D721Med (cell line): ENCODE data around the gene RAB14.

Source experiments
- DNase-seq: peaks from one replicate; pipeline ENCODE4 v3.0.0; 2011; ENCODE audit warnings: low spot score; ENCODE audit not compliant: insufficient read length
- FAIRE-seq: peaks from 2 replicates; lab custom pipeline; 2011; peaks lifted over from hg19 to GRCh38; lab: Jason Lieb, UNC
- TF ChIP-seq, protein P1 (sequence below): IDR thresholded peaks from 2 replicates; pipeline ENCODE4 v1.5.1; 2012; ENCODE audit warnings: mild to moderate bottlenecking, control low read depth; ENCODE audit not compliant: insufficient read depth; ENCODE audit errors: missing control alignments

RAB14 gene

DNA sequence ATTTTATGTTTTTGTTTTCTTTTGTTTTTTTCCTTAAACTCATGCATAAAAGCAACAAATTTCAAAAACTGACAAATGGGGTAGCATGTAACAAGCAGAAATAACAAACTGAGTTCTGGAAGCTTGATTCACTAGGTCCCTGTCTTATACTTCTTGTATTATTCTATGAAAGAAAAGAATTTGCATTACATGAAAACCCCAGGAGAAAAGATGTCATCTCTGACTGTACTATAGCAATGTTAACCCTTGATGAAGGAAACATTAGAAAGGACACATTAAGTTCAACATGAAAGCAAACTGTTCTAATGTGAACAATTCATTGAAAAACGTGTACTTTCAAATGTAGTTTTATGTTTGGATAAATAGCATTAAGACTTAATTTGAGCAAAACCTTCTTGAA is 9.2 kb downstream of the RAB14 start:
- TF ChIP-seq, protein P1, sequence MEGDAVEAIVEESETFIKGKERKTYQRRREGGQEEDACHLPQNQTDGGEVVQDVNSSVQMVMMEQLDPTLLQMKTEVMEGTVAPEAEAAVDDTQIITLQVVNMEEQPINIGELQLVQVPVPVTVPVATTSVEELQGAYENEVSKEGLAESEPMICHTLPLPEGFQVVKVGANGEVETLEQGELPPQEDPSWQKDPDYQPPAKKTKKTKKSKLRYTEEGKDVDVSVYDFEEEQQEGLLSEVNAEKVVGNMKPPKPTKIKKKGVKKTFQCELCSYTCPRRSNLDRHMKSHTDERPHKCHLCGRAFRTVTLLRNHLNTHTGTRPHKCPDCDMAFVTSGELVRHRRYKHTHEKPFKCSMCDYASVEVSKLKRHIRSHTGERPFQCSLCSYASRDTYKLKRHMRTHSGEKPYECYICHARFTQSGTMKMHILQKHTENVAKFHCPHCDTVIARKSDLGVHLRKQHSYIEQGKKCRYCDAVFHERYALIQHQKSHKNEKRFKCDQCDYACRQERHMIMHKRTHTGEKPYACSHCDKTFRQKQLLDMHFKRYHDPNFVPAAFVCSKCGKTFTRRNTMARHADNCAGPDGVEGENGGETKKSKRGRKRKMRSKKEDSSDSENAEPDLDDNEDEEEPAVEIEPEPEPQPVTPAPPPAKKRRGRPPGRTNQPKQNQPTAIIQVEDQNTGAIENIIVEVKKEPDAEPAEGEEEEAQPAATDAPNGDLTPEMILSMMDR: no peak
- FAIRE-seq: no peak

DNA sequence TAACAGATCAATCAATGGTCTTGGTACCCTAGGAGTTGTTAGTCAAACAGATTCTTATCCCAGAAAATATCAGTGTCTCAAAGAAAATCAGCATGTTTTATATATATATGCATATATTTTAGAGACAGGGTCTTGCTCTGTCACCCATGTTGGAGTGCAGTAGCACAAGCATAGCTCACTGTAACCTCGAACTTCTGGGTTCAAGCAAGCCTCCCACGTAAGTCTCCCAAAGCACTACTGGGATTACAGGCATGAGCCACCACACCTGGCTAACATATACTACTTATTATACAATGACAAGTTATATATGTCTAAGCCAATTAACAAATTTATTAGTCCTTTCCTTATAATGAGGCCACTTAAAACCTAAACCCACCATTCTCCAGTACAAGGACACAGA is 10.4 kb downstream of the RAB14 start:
- FAIRE-seq: no peak
- TF ChIP-seq, protein P1: no peak
- DNase-seq: no peak

More for the DNA sequence above, 9.2 kb downstream of the RAB14 start:
- no peak for DNase-seq

GRCh38 chr9:121189660-121190059 is 12.0 kb downstream of the RAB14 start:
- TF ChIP-seq, protein P1: no peak
- DNase-seq: no peak
- FAIRE-seq: no peak

GRCh38 chr9:121189006-121189405 is 12.7 kb downstream of the RAB14 start:
- TF ChIP-seq, protein P1: no peak
- DNase-seq: no peak
- FAIRE-seq: no peak

DNA sequence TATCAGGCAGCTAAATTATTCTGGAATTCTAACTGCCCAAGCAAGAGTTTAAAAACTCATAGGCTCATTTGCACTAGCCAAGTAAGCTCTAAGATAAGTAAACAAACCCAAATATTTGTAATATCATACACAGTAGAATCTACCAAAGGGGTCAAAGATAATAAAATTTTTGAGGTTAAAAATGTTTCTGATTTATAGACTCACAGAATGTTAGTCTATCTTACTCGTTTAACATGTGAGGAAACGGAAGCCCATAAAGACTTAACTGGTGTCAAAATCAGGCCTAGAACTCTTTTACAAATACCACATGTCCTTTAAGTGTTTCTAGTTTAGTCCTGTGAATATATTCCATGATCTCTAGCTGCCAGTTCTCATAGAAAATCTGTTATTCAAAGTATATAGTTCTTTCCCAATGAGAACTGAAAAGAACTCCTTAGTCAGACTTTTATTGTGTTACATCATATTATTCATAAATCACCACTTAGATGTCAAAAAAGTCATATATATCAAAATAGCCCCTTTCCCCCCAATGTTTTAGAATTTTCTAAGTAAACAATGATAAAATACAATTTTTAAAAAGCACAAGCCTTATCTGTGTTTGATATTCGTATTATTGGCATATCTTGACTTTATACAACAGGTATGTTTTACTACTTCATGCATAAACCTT is 13.9 kb downstream of the RAB14 start:
- DNase-seq (no peak), FAIRE-seq (no peak)
- TF ChIP-seq, protein P1: no peak

GRCh38 chr9:121185774-121186403 is 15.8 kb downstream of the RAB14 start:
- FAIRE-seq (no peak), DNase-seq (no peak)
- TF ChIP-seq, protein P1: no peak

- DNase-seq: no peak
- no peak for FAIRE-seq
- TF ChIP-seq, protein P1: no peak
Measured at GRCh38 chr9:121185178-121185745, 16.4 kb downstream of the RAB14 start.
